GM12864 (cell line): ENCODE data around the gene YIPF3.

Source experiments
- DNase-seq: peaks from one replicate; pipeline ENCODE4 v3.0.0-alpha.2; 2011; ENCODE audit warnings: low read depth
- H3K4me3 ChIP-seq: 2 replicates; pipeline ENCODE4 v1.5.1; 2011; ENCODE audit warnings: mild to moderate bottlenecking, low read depth, low read length, control low read depth
- CTCF ChIP-seq: IDR thresholded peaks from 2 replicates; pipeline ENCODE4 v1.5.1; 2011; ENCODE audit warnings: low read depth, mild to moderate bottlenecking, moderate library complexity, low read length, control low read depth, inconsistent platforms; ENCODE audit errors: missing control alignments

The YIPF3 gene

GRCh38 chr6:43517505-43518357 is 1.0 kb upstream of the YIPF3 start:
- no peak for TF ChIP-seq CTCF
- no peak for DNase-seq
- H3K4me3 ChIP-seq = peak overlapping the region; percentile 83

GRCh38 chr6:43516367-43516696 is 394 bp downstream of the YIPF3 start:
- TF ChIP-seq CTCF = no peak
- peak overlapping the region; percentile 83 for H3K4me3 ChIP-seq
- no peak for DNase-seq

GRCh38 chr6:43515808-43516207 is 918 bp downstream of the YIPF3 start:
- TF ChIP-seq CTCF = no peak
- peak overlapping the region; percentile 83 for H3K4me3 ChIP-seq
- DNase-seq = no peak

- no peak for TF ChIP-seq CTCF
- DNase-seq = no peak
- no peak overlapping the region for H3K4me3 ChIP-seq
These were observed 4.8 kb downstream of the YIPF3 start for GRCh38 chr6:43511824-43512415.

GRCh38 chr6:43510827-43511163 is 5.9 kb downstream of the YIPF3 start:
- no peak for DNase-seq
- peak overlapping the region; percentile 57; the same call in 1 of the 2 replicates for H3K4me3 ChIP-seq
- no peak for TF ChIP-seq CTCF

- no peak for DNase-seq
- TF ChIP-seq CTCF = no peak
- H3K4me3 ChIP-seq = peak within 1 kb of the TSS; percentile 57
These were observed 6.5 kb downstream of the YIPF3 start, which contains the start of gene LRRC73 for GRCh38 chr6:43509984-43510826. TSS of gene LRRC73 (minus strand) at chr6:43510346. CDS start at chr6:43509785, 561 bp downstream.
